WTC11 (cell line): ENCODE data around the gene COA5. TPM values are rescaled to one million over a fixed set of nuclear protein-coding genes. Genes with fewer than 3 reads are reported as not detected.

Source experiments
- ATAC-seq: fragments of 200-7000 bp; cut with Tn5 transposase; 2 replicates; pipeline ENCODE4 v1.10.0; 2021; ENCODE audit warnings: mild to moderate bottlenecking, moderate library complexity
- CTCF ChIA-PET: fragments of 300-600 bp; sonication (Branson Sonifier 250); formaldehyde crosslinking; loops from one replicate; lab custom pipeline; 2021; ENCODE audit warnings: antibody characterized with exemption; lab: Charles Lee
- POLR2A ChIA-PET: fragments of 350-600 bp; sonication (Branson Sonifier 250); formaldehyde crosslinking; loops from one replicate; lab custom pipeline; 2021; ENCODE audit warnings: antibody characterized with exemption; lab: Charles Lee
- DNase-seq: peaks from one replicate; pipeline ENCODE4 v3.0.0; 2021; ENCODE audit warnings: low spot score
- H3K27ac Mint-ChIP-seq: 2 replicates; pipeline ENCODE4 v1.8.0; 2021; ENCODE audit warnings: mixed read lengths
- H3K27me3 Mint-ChIP-seq: 2 replicates; pipeline ENCODE4 v1.8.0; 2021; ENCODE audit warnings: low read depth, mild to moderate bottlenecking, moderate library complexity, mixed read lengths
- H3K36me3 Mint-ChIP-seq: 2 replicates; pipeline ENCODE4 v1.8.0; 2021; ENCODE audit warnings: mixed read lengths
- H3K4me1 Mint-ChIP-seq: 2 replicates; pipeline ENCODE4 v1.8.0; 2022; ENCODE audit warnings: mixed read lengths
- H3K4me3 Mint-ChIP-seq: 2 replicates; pipeline ENCODE4 v1.8.0; 2021; ENCODE audit warnings: mild to moderate bottlenecking, moderate library complexity, mixed read lengths
- H3K9me3 Mint-ChIP-seq: 2 replicates; pipeline ENCODE4 v1.8.0; 2021; ENCODE audit warnings: mixed read lengths
- AR ChIP-seq: fragments of 250-450 bp; sonication (Bioruptor Pico); IDR thresholded peaks from 2 replicates; pipeline ENCODE4 v1.9.0; 2021; ENCODE audit warnings: mild to moderate bottlenecking
- ARID4B ChIP-seq: sonication (generic); formaldehyde crosslinking; IDR thresholded peaks from 2 replicates; pipeline ENCODE4 v1.8.0; 2023; ENCODE audit warnings: missing genetic modification reagents, mild to moderate bottlenecking, borderline replicate concordance
- ATF1 ChIP-seq: sonication (generic); formaldehyde crosslinking; IDR thresholded peaks from 2 replicates; pipeline ENCODE4 v1.8.1; 2023; ENCODE audit warnings: mild to moderate bottlenecking, moderate library complexity, missing genetic modification reagents
- ATF2 ChIP-seq: sonication (generic); formaldehyde crosslinking; IDR thresholded peaks from 2 replicates; pipeline ENCODE4 v1.8.1; 2022; ENCODE audit warnings: low read depth, missing genetic modification reagents, borderline replicate concordance
- CBFB ChIP-seq: sonication (generic); formaldehyde crosslinking; IDR thresholded peaks from 2 replicates; pipeline ENCODE4 v1.8.1; 2022; ENCODE audit warnings: mild to moderate bottlenecking, low read depth, missing genetic modification reagents
- CTCF ChIP-seq: fragments of 200-600 bp; IDR thresholded peaks from 2 replicates; pipeline ENCODE4 v1.8.0; 2022; ENCODE audit warnings: antibody characterized with exemption
- JUN ChIP-seq: sonication (generic); formaldehyde crosslinking; IDR thresholded peaks from 2 replicates; pipeline ENCODE4 v1.8.0; 2023; ENCODE audit warnings: mild to moderate bottlenecking, missing genetic modification reagents
- MYBL2 ChIP-seq: sonication (generic); formaldehyde crosslinking; IDR thresholded peaks from 2 replicates; pipeline ENCODE4 v1.8.1; 2023; ENCODE audit warnings: mild to moderate bottlenecking, moderate library complexity, missing genetic modification reagents
- NR3C1 ChIP-seq: sonication (generic); formaldehyde crosslinking; conservative IDR thresholded peaks from 2 replicates; pipeline ENCODE4 v1.8.1; 2023; ENCODE audit warnings: low read depth, mild to moderate bottlenecking, missing genetic modification reagents
- OVOL2 ChIP-seq: fragments of 250-450 bp; sonication (Bioruptor Pico); IDR thresholded peaks from 2 replicates; pipeline ENCODE4 v1.9.0; 2021; ENCODE audit warnings: mild to moderate bottlenecking, borderline replicate concordance
- SMAD4 ChIP-seq: sonication (generic); formaldehyde crosslinking; IDR thresholded peaks from 2 replicates; pipeline ENCODE4 v1.8.0; 2022; ENCODE audit warnings: mild to moderate bottlenecking, missing genetic modification reagents
- TEAD1 ChIP-seq: sonication (generic); formaldehyde crosslinking; IDR thresholded peaks from 2 replicates; pipeline ENCODE4 v1.8.0; 2022; ENCODE audit warnings: mild to moderate bottlenecking, missing genetic modification reagents
- USF2 ChIP-seq: sonication (generic); formaldehyde crosslinking; IDR thresholded peaks from 2 replicates; pipeline ENCODE4 v1.8.1; 2023; ENCODE audit warnings: mild to moderate bottlenecking, missing genetic modification reagents, moderate library complexity
- ZBTB21 ChIP-seq: sonication (generic); formaldehyde crosslinking; IDR thresholded peaks from 2 replicates; pipeline ENCODE4 v1.8.1; 2023; ENCODE audit warnings: mild to moderate bottlenecking, missing genetic modification reagents, borderline replicate concordance
- ZNF219 ChIP-seq: sonication (generic); formaldehyde crosslinking; IDR thresholded peaks from 2 replicates; pipeline ENCODE4 v1.8.0; 2023; ENCODE audit warnings: missing genetic modification reagents, mild to moderate bottlenecking, borderline replicate concordance
- ZNF281 ChIP-seq: sonication (generic); formaldehyde crosslinking; IDR thresholded peaks from 2 replicates; pipeline ENCODE4 v1.8.0; 2023; ENCODE audit warnings: mild to moderate bottlenecking, missing genetic modification reagents
- ZNF423 ChIP-seq: fragments of 250-450 bp; sonication (Bioruptor Pico); IDR thresholded peaks from 2 replicates; pipeline ENCODE4 v2.1.2; 2022; ENCODE audit warnings: mild to moderate bottlenecking, moderate library complexity
- ZNF425 ChIP-seq: fragments of 250-450 bp; sonication (Bioruptor Pico); conservative IDR thresholded peaks from 2 replicates; pipeline ENCODE4 v1.9.0; 2021; ENCODE audit warnings: mild to moderate bottlenecking
- total RNA-seq: library from RNA; stranded (reverse); gene quantifications from 3 replicates; pipeline ENCODE4 v1.2.3, GENCODE V29; 2021

COA5 gene
- total RNA-seq, 1 experiment from 2014 or later: 29.3 TPM

GRCh38 chr2:98571796-98572195 lies 36.5 kb downstream of the COA5 start:
- Mint-ChIP-seq H3K4me3 (no peak overlapping the region), H3K27me3 (no peaks in the 10 kb centered on the region), H3K27ac (no peak overlapping the region), H3K4me1 (no peaks in the 10 kb centered on the region), H3K36me3 (peaks cover 26% of the 10 kb centered on the region), H3K9me3 (no peaks in the 10 kb centered on the region)
- no peak for TF ChIP-seq TEAD1 (CRISPR knock-in tag)
- no peak for TF ChIP-seq ZNF281
- TF ChIP-seq USF2 (CRISPR knock-in tag): no peak
- no peak for TF ChIP-seq ZNF423
- TF ChIP-seq NR3C1 (CRISPR knock-in tag): no peak
- no peak for TF ChIP-seq OVOL2 (CRISPR knock-in tag)
- TF ChIP-seq SMAD4 (CRISPR knock-in tag): no peak
- no peak for TF ChIP-seq ATF2 (CRISPR knock-in tag)
- no peak for TF ChIP-seq CBFB (CRISPR knock-in tag)
- TF ChIP-seq MYBL2 (CRISPR knock-in tag): no peak
- no peak for TF ChIP-seq CTCF
- no peak for TF ChIP-seq ZNF219 (CRISPR knock-in tag)
- TF ChIP-seq ZNF425 (CRISPR knock-in tag): no peak
- no peak for TF ChIP-seq ARID4B (CRISPR knock-in tag)
- TF ChIP-seq AR (CRISPR knock-in tag): no peak
- TF ChIP-seq ZBTB21 (CRISPR knock-in tag): no peak
- TF ChIP-seq ATF1: no peak
- TF ChIP-seq JUN: no peak
- CTCF ChIA-PET: no interaction called here
- ATAC-seq (no peak), DNase-seq (no peak)
- POLR2A ChIA-PET: interaction anchor here (0.6 kb wide), 1 partner anchor 18 kb away, joined by 3 read pairs; no protein-coding TSS in a partner anchor
